Measurements from ENCODE around the gene PATJ. TPM values are rescaled to one million over a fixed set of nuclear protein-coding genes. Genes with fewer than 3 reads are reported as not detected.

PATJ gene
- total RNA-seq, 1 donor from 2014 or later: 126 TPM

DNA sequence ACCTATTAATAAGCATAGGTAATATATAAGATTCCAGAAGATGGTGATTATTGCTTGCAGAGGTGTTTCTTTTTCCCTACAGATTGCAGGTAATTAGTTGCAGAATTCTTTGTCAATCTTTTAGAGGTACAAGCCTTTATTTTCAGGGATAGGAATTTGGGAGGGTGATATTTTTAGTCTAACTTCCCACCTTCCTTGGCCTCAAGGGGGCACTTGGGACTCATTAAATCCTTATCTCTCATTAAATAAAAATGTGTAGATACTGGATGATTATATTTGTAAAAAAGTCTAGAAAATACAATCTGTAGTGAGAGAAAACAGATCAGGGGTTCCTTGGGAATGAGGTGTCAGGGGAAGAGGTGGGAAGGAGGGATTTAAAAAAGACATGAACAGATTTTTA, 179.2 kb downstream of the PATJ start:
- no peak for DNase-seq (ENCODE audit: low spot score, unreplicated experiment)
- Mint-ChIP-seq H3K9me3 (ENCODE audit: low read depth) (peaks cover 6% of the 10 kb centered on the region), H3K4me1 (ENCODE audit: low read depth) (no peaks in the 10 kb centered on the region), H3K4me3 (ENCODE audit: low read depth) (no peak overlapping the region), H3K36me3 (ENCODE audit: insufficient read depth) (peaks cover 36% of the 10 kb centered on the region), H3K27me3 (no peaks in the 10 kb centered on the region), H3K27ac (no peak overlapping the region)
- TF ChIP-seq, protein P1, sequence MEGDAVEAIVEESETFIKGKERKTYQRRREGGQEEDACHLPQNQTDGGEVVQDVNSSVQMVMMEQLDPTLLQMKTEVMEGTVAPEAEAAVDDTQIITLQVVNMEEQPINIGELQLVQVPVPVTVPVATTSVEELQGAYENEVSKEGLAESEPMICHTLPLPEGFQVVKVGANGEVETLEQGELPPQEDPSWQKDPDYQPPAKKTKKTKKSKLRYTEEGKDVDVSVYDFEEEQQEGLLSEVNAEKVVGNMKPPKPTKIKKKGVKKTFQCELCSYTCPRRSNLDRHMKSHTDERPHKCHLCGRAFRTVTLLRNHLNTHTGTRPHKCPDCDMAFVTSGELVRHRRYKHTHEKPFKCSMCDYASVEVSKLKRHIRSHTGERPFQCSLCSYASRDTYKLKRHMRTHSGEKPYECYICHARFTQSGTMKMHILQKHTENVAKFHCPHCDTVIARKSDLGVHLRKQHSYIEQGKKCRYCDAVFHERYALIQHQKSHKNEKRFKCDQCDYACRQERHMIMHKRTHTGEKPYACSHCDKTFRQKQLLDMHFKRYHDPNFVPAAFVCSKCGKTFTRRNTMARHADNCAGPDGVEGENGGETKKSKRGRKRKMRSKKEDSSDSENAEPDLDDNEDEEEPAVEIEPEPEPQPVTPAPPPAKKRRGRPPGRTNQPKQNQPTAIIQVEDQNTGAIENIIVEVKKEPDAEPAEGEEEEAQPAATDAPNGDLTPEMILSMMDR (IDR thresholded peaks at IDR 0.05; ENCODE audit: unreplicated experiment): no peak

DNA sequence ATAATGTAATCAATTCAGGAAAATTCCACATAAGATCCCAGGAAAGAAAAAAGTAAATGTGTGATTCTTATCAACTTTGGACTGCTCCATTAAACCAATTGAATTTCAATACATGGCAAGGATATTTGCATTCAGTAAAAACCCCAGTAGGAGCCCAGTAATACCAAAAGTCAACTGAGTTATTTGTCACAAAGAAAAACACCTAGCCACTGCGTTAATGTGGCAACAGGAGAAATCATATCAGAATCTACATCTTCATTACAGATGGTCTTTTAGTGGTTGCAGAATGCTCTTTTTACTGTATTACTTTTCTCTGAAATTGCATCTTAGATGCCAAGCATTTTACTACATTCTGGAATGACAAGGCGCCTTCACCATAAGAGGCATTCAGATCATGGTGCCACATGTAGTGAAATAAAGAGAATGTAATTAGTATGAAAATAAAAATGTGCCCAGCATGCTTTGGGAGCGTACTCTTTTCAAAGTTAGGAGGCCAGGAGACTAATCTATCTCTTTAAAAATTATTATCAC, 180.7 kb downstream of the PATJ start:
- H3K27me3 Mint-ChIP-seq: no peaks in the 10 kb centered on the region
- no peaks in the 10 kb centered on the region for H3K4me1 Mint-ChIP-seq (ENCODE audit: low read depth)
- TF ChIP-seq, protein P1 (IDR thresholded peaks at IDR 0.05; ENCODE audit: unreplicated experiment): no peak
- peaks cover 25% of the 10 kb centered on the region for H3K36me3 Mint-ChIP-seq (ENCODE audit: insufficient read depth)
- H3K27ac Mint-ChIP-seq: no peak overlapping the region
- H3K4me3 Mint-ChIP-seq (ENCODE audit: low read depth): no peak overlapping the region
- peaks cover 3% of the 10 kb centered on the region for H3K9me3 Mint-ChIP-seq (ENCODE audit: low read depth)
- no peak for DNase-seq (ENCODE audit: low spot score, unreplicated experiment)

DNA sequence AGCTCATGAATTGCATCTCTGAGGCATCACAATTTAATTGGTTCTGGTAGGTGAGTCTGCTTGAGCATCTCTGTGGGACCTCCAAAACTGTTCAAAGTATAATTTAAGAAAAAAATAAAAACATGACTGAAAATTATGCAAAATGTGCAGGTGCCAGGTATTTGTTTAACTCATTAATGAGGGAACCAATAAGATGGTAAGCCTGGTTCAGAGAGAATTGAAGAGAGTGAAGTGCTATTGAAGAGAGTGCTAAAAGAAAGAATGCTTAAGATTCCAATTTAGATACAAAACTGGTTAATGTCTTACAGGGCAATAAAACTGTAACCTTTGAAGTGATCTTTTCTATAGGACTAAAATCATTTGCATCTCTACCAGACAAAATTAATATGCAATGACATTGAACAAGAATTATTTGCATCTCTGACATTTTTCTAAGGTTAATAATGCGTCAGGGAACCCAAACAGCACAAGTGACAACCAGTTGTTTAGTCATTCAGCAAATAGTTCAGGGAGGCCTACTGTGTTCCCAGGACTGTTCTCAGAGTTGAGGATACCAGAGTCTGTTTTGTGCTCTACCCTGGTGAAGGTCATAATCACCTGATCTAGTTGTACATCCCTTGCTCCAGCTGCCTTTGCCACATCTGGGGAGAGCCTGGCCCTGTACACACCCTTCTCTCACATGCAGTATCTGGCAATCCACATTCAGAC, 183.5 kb downstream of the PATJ start:
- Mint-ChIP-seq H3K27me3 (no peaks in the 10 kb centered on the region), H3K9me3 (ENCODE audit: low read depth) (no peaks in the 10 kb centered on the region), H3K4me1 (ENCODE audit: low read depth) (no peaks in the 10 kb centered on the region), H3K36me3 (ENCODE audit: insufficient read depth) (peaks cover 18% of the 10 kb centered on the region), H3K27ac (no peak overlapping the region), H3K4me3 (ENCODE audit: low read depth) (no peak overlapping the region)
- no peak for DNase-seq (ENCODE audit: low spot score, unreplicated experiment)
- TF ChIP-seq, protein P1 (IDR thresholded peaks at IDR 0.05; ENCODE audit: unreplicated experiment): no peak

DNA sequence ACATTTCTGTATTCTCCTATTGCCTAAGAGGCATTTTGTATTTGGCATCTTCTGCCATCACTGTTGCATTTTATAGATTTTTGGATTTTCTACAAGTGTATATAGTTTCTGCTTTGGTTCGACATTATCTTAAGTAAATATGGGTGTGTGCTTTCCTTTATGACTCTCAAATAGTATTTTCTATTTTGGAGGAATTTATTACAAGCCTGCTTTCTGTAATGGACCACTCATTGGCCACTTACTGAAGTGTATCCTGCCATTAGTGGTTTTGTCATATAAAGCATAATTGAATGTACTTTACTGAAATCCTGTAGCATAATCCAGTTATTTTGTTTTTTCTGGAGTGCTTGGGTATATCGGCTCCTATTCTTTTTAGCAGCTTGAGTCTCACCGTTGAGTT, 184.3 kb downstream of the PATJ start:
- no peaks in the 10 kb centered on the region for H3K4me1 Mint-ChIP-seq (ENCODE audit: low read depth)
- TF ChIP-seq, protein P1 (IDR thresholded peaks at IDR 0.05; ENCODE audit: unreplicated experiment): no peak
- H3K27ac Mint-ChIP-seq: no peak overlapping the region
- no peak overlapping the region for H3K4me3 Mint-ChIP-seq (ENCODE audit: low read depth)
- peaks cover 16% of the 10 kb centered on the region for H3K36me3 Mint-ChIP-seq (ENCODE audit: insufficient read depth)
- no peaks in the 10 kb centered on the region for H3K9me3 Mint-ChIP-seq (ENCODE audit: low read depth)
- H3K27me3 Mint-ChIP-seq: no peaks in the 10 kb centered on the region
- no peak for DNase-seq (ENCODE audit: low spot score, unreplicated experiment)

DNA sequence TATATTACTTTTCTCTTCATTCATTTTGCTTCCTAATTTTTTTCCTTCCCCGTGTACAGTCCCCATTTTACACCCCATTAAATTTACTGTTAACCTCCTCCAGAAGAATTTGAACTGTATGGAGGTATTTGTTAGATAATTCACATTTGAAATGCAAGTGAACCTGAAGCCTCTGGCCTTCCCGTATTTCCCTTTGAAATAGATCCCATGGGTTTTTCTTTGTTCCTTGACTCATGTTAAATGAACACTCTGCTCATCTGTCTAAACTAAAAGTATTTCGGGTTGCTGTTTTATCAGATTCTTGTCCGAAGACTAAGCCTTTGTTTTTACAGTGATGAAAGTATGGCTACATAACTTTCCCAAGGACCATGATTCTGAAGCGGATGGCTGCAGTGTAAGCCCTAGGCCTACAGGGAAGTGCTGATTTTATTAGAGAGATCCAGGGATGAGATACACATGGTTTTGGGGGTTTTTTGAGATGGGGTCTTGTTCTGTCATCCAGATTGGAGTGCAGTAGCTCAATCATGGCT, 187.9 kb downstream of the PATJ start:
- TF ChIP-seq, protein P1 (IDR thresholded peaks at IDR 0.05; ENCODE audit: unreplicated experiment): no peak
- no peaks in the 10 kb centered on the region for H3K27me3 Mint-ChIP-seq
- H3K4me1 Mint-ChIP-seq (ENCODE audit: low read depth): no peaks in the 10 kb centered on the region
- no peaks in the 10 kb centered on the region for H3K9me3 Mint-ChIP-seq (ENCODE audit: low read depth)
- no peak for DNase-seq (ENCODE audit: low spot score, unreplicated experiment)
- peaks cover 16% of the 10 kb centered on the region for H3K36me3 Mint-ChIP-seq (ENCODE audit: insufficient read depth)
- no peak overlapping the region for H3K27ac Mint-ChIP-seq
- H3K4me3 Mint-ChIP-seq (ENCODE audit: low read depth): no peak overlapping the region
